Activated naive CD8-positive, alpha-beta T cell treated with anti-CD3 and anti-CD28 coated beads, Interleukin-2, amount 10 ng/mL, durations not matched to agents 7 days and 5 days (primary cell): ENCODE results near the gene GPR62. TPM values are rescaled to one million over a fixed set of nuclear protein-coding genes. Genes with fewer than 3 reads are reported as not detected.
"Not testable (repeated sequence)": the region's sequence is repeated elsewhere in the genome, so short reads cannot be mapped to it uniquely, and the experiment has no call there.

Experiments used
- ATAC-seq: fragments of 150-1000 bp; cut with Tn5 transposase; one replicate; pipeline ENCODE4 v1.10.0; 2021; ENCODE audit warnings: low read depth, moderate library complexity
- POLR2A ChIA-PET: fragments of 350-600 bp; sonication (Branson Sonifier 250); formaldehyde crosslinking; loops from one replicate; lab custom pipeline; 2021; ENCODE audit warnings: antibody characterized with exemption; lab: Charles Lee
- DNase-seq: peaks from one replicate; pipeline ENCODE4 v3.0.0; 2021
- H3K27ac Mint-ChIP-seq: one replicate; pipeline ENCODE4 v1.8.0; 2022; ENCODE audit warnings: mild to moderate bottlenecking, mixed read lengths
- H3K27me3 Mint-ChIP-seq: one replicate; pipeline ENCODE4 v1.8.0; 2022; ENCODE audit warnings: mild to moderate bottlenecking, moderate library complexity, mixed read lengths
- H3K36me3 Mint-ChIP-seq: one replicate; pipeline ENCODE4 v1.8.0; 2021; ENCODE audit warnings: mild to moderate bottlenecking, mixed read lengths
- H3K4me1 Mint-ChIP-seq: one replicate; pipeline ENCODE4 v1.8.0; 2021; ENCODE audit warnings: mixed read lengths
- H3K4me3 Mint-ChIP-seq: one replicate; pipeline ENCODE4 v1.8.0; 2022; ENCODE audit warnings: mild to moderate bottlenecking, moderate library complexity, mixed read lengths
- H3K9me3 Mint-ChIP-seq: one replicate; pipeline ENCODE4 v1.8.0; 2021; ENCODE audit warnings: mixed read lengths
- total RNA-seq, 2 experiments: library from RNA; stranded (reverse); gene quantifications; one replicate each; pipeline ENCODE4 v1.2.3, GENCODE V29; 2021

Gene GPR62
- total RNA-seq, 2 experiments from 2014 or later, result not detected

DNA sequence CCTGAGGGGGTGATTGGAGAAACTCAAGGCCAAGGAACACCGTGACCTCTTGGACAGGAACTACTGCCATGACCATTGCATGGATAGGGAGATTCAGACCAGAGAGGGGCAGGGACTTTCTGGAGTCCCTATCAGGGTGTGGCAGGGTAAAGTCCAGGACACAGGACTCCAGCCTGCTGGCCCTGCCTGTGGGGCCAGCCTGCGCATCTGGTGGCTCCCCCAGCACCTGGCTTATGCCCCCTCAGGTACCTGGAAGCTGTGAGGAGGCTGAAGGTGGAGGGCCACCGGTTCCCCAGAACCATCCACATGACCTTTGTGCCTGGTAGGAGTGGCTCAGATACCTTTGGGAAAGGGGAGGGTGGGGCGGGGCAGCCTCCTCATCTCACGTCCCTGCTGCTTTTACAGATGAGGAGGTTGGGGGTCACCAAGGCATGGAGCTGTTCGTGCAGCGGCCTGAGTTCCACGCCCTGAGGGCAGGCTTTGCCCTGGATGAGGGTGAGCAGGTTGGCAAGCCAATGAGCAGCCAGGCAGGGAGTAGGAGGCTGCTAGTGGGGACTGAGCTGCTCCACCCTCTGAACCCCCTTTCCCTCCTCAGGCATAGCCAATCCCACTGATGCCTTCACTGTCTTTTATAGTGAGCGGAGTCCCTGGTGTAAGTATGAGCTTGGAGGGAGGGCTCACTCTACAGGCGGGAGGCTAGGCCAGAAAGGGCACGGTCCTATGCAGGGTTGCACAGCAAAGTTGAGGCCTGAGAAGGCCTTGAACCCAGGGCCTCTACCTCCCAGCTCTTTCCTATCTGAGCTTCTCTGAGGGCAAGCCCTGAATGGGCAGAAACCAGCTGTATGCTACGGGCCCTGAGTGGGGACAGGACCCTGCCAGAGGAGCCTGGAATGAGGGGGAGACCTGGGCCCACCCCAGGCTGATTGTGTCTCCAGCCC lies 31.1 kb downstream of the GPR62 start:
- POLR2A ChIA-PET, result interaction anchor here (0.6 kb wide), 2 partner anchors 10 kb away, joined by 3 read pairs; partner anchors contain the start of gene RPL29
- H3K4me1 Mint-ChIP-seq, result peaks cover 17% of the 10 kb centered on the region
- ATAC-seq (no peak), DNase-seq (no peak)
- H3K27ac Mint-ChIP-seq, result peak overlapping the region; percentile 49
- H3K27me3 Mint-ChIP-seq, result no peaks in the 10 kb centered on the region
- H3K9me3 Mint-ChIP-seq, result no peaks in the 10 kb centered on the region
- peaks cover 2% of the 10 kb centered on the region for H3K36me3 Mint-ChIP-seq
- no peak overlapping the region for H3K4me3 Mint-ChIP-seq

DNA sequence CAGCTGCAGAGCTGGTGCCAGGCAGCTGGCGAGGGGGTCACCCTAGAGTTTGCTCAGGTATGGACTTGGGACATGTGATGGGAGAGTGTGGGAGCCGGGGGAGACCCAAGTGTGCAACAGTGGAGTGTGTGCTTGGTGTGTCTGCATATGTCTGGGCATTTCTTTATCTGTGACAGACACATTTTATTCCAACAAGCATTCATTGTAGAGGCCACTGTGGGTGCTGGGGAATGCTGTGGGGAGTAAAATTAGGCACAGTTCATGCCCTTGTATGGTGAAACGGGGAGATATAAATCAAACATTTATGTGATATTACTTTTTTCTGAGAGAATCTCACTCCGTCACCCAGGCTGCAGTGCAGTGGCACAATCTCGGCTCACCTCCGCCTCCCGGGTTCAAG lies 32.4 kb downstream of the GPR62 start:
- H3K4me1 Mint-ChIP-seq, result peaks cover 14% of the 10 kb centered on the region
- ATAC-seq, result no peak
- peak overlapping the region; percentile 21 for H3K27ac Mint-ChIP-seq
- POLR2A ChIA-PET, result no interaction called here
- no peaks in the 10 kb centered on the region for H3K9me3 Mint-ChIP-seq
- H3K4me3 Mint-ChIP-seq, result no peak overlapping the region
- DNase-seq, result no peak
- H3K36me3 Mint-ChIP-seq, result peaks cover 5% of the 10 kb centered on the region
- H3K27me3 Mint-ChIP-seq, result no peaks in the 10 kb centered on the region

DNA sequence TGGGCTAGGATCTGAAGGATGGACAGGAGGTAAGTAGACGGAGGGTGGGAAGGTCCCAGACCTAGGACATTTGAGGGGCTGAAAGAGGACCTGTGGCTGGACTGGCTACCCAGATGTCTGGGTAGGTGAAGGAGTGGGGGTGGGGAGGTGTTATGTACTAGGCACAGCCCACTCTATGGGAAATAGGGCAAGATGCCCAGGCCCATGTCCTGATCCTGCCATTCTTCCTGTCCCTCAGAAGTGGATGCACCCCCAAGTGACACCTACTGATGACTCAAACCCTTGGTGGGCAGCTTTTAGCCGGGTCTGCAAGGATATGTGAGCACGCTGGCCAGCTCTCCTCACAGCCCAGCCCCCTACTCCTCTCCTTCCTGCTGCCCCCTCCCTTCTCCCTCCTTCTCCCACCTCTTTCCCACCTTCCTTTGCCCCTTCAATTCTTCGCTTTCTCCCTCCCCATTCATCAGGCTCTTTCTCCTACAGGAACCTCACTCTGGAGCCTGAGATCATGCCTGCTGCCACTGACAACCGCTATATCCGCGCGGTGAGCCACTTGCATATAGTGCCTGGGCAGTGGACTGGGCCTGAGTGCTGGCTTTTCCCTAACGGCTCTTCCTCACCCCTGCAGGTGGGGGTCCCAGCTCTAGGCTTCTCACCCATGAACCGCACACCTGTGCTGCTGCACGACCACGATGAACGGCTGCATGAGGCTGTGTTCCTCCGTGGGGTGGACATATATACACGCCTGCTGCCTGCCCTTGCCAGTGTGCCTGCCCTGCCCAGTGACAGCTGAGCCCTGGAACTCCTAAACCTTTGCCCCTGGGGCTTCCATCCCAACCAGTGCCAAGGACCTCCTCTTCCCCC lies 33.3 kb downstream of the GPR62 start:
- no peak for DNase-seq
- no peaks in the 10 kb centered on the region for H3K9me3 Mint-ChIP-seq
- POLR2A ChIA-PET, result no interaction called here
- no peak overlapping the region for H3K4me3 Mint-ChIP-seq
- peak overlapping the region; percentile 21 for H3K27ac Mint-ChIP-seq
- no peak for ATAC-seq
- peaks cover 5% of the 10 kb centered on the region for H3K36me3 Mint-ChIP-seq
- H3K27me3 Mint-ChIP-seq, result no peaks in the 10 kb centered on the region
- H3K4me1 Mint-ChIP-seq, result peaks cover 14% of the 10 kb centered on the region

DNA sequence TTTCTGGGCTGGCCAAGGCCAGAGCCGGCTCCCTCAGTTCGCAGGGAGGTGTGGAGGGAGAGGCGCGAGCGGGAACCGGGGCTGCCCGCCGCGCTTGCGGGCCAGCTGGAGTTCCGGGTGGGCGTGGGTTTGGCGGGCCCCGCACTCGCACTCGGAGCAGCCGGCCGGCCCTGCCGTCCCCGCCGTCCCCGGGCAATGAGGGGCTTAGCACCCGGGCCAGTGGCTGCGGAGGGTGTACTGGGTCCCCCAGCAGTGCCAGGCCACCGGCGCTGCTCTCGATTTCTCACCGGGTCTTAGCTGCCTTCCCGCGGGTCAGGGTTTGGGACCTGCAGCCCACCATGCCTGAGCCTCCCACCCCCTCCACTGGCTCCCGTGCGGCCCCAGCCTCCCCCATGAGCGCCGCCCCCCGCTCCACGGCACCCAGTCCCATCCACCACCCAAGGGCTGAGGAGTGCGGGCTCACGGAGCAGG lies 35.4 kb downstream of the GPR62 start:
- POLR2A ChIA-PET, result interaction anchor here (1.3 to 2.7 kb wide), 2 partner anchors 7 to 164 kb away, joined by 3 to 26 read pairs; partner anchors contain the start of genes ACY1 and POC1A
- not testable (repeated sequence) for H3K27me3 Mint-ChIP-seq, H3K4me3 Mint-ChIP-seq, DNase-seq, H3K9me3 Mint-ChIP-seq, H3K27ac Mint-ChIP-seq, ATAC-seq
- Mint-ChIP-seq H3K4me1 (peaks cover 23% of the 10 kb centered on the region), H3K36me3 (peaks cover 20% of the 10 kb centered on the region)

DNA sequence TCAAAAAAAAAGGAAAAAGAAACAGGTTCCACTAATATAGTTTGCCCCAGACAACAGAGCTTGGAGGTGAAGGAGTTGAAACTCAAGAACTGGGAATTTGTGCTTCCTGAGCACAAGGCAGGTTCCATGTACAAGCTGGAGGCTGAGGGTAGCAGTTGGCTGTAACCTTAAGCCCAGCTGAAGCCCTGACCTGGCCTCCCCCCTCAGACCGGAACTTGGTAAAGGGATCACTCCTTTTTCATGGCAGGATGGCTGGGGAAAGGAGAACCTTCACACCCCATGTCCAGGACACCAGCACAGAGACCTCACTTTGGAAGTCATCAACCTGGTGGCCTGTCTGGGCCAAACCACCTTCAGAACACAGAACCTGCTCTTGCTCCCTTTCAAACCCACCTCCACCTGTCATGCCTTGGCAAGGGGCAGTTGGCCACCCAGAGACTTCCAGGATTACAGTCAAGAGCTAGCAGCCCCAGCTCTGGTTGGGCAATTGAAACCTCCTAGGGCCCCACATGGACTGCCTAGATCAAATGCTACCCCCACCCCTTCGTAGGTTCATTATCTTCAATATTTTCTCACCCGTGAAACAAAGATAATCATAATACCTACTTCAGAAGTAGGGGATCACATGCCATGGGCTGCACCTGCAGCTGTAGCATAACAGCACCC lies 37.0 kb downstream of the GPR62 start:
- Mint-ChIP-seq H3K9me3 (no peaks in the 10 kb centered on the region), H3K27ac (peak overlapping the region; percentile 30), H3K4me1 (peaks cover 25% of the 10 kb centered on the region), H3K4me3 (no peak overlapping the region), H3K27me3 (peaks cover 2% of the 10 kb centered on the region), H3K36me3 (peaks cover 21% of the 10 kb centered on the region)
- POLR2A ChIA-PET, result interaction anchor here (0.7 to 2.7 kb wide), 7 partner anchors 9 to 162 kb away, joined by 3 to 26 read pairs (median 4); partner anchors contain the start of genes ABHD14B, ACY1, DUSP7 and PARP3
- DNase-seq (no peak), ATAC-seq (no peak)

DNA sequence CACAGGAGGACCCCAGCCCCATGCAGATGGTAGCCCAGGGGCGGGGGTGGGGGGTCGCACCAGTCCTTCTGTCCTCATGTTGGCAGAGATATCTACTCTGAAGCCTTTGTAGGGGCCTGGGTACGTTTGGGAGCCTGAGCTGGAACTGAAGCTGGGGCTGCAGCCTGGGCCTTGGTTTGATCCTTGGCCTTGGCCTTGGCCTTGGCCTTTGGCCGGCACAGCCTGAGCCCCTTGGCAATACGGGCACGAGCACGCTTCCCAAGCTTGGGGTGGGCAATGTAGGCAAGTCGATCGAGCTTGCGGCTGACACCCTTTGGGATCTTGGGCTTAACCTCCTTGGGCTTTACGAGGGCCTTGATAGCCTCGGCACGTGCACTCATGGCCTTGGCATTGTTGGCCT lies 38.5 kb downstream of the GPR62 start:
- H3K4me3 Mint-ChIP-seq, result peak overlapping the region; percentile 10
- not testable (repeated sequence) for DNase-seq, H3K9me3 Mint-ChIP-seq, ATAC-seq, H3K27ac Mint-ChIP-seq
- H3K36me3 Mint-ChIP-seq, result peaks cover 21% of the 10 kb centered on the region
- H3K4me1 Mint-ChIP-seq, result peaks cover 29% of the 10 kb centered on the region
- POLR2A ChIA-PET, result interaction anchor here (0.6 to 2.8 kb wide), 3 partner anchors 10 to 20 kb away, joined by 4 to 49 read pairs (median 7); partner anchors contain the start of genes ABHD14A, ABHD14B and ACY1
- H3K27me3 Mint-ChIP-seq, result peaks cover 12% of the 10 kb centered on the region

DNA sequence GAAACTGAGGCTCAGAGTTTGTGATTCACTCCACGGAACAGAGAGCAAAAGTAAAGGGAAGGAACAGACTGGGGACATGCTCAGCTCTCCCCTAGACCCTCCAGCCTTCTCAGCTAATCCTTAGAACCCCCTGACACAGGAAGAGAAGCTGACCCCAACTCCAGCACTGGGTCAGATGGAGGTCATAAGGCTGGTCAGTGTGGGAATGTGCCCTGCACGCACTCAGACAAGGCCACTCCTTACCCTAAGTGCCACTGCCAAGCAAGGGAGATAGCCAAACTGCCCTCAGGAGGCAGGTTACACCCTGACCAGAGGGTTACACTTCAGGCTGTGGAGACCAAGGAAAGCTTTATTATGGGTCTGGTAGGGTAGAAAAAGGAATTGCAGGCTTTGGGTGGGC lies 39.3 kb downstream of the GPR62 start:
- peaks cover 21% of the 10 kb centered on the region for H3K36me3 Mint-ChIP-seq
- ATAC-seq (no peak), DNase-seq (no peak)
- H3K9me3 Mint-ChIP-seq, result no peaks in the 10 kb centered on the region
- peaks cover 14% of the 10 kb centered on the region for H3K27me3 Mint-ChIP-seq
- peak overlapping the region; percentile 100 for H3K27ac Mint-ChIP-seq
- H3K4me3 Mint-ChIP-seq, result peak overlapping the region; percentile 100
- H3K4me1 Mint-ChIP-seq, result peaks cover 29% of the 10 kb centered on the region
- POLR2A ChIA-PET, result interaction anchor here (0.9 to 2.8 kb wide), 4 partner anchors 11 to 226 kb away, joined by 3 to 49 read pairs (median 14); partner anchors contain the start of genes ABHD14A, ABHD14B, ACY1 and DUSP7

DNA sequence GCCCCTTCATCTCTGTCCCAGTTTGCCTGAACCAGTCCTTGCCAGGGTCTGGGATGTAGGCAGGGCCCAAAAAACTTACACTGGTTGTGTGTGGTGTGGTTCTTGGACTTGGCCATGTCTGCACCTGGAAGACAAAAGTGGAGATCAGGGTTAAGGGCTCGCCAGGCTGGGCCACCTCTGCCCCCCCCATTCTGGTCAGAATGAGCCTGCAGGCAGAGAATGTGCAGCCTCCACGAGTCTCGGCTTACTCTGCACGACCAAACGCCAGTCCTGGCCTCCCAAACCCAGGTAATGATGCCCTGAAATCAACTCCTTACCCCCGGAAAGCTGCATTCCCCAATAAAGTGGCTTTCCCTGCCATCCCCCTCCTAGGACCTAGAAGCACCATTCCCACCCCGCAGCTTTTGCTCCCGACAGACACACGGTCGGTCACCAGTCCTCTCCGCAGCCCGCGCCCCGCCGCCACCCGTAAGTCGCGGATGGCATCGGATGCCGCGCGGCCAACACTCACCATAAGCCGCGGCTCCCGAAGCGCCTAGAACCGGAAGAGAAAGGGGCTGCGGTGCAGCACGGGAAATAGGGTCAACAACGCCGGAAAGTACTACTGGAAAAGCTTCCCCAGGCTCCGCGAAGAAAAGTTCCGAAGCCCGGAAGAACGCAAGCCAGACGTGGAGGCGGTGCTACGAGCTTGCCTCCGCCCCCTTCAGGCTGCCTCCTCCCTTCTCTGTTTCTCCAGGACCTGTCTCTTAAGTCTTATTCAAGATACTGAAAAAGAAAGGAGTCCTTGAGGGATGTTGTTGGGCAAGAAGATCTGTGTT lies 40.4 kb downstream of the GPR62 start, which contains the start of gene RPL29:
TSS of gene RPL29 (minus strand) at position 550 of the 818 bp plus-strand sequence. CDS start at position 116, 434 bp downstream.
- Mint-ChIP-seq H3K36me3 (peaks cover 21% of the 10 kb centered on the region), H3K4me3 (peak within 1 kb of the TSS; percentile 100), H3K4me1 (peaks cover 29% of the 10 kb centered on the region), H3K9me3 (no peaks in the 10 kb centered on the region), H3K27ac (peak within 1 kb of the TSS; percentile 100), H3K27me3 (peaks cover 19% of the 10 kb centered on the region)
- POLR2A ChIA-PET, result interaction anchor here (0.6 to 2.8 kb wide), 18 partner anchors 9 to 292 kb away, joined by 3 to 49 read pairs (median 4); partner anchors contain the start of genes ABHD14B, ACY1, DUSP7 and GLYCTK
- DNase-seq (peak; percentile 85), ATAC-seq (peak; percentile 91)

DNA sequence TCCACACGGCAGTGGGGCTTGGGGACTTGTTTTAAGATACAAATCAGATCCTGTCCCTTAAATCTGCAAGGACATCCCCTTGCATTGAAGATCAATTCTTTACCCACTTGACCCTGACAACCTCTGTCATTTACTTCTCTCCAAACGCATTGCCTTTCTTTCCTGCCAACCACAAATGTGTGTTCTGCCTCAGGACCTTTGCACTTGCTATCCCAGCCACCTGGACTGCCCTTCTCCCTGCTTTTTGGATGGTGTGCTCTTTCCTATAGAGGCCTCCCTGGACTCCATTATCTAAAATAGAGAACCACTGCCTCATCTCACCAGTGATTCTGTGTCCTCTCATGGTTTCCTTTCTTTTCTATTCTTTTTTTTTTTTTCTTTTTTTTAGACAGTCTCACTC lies 42.0 kb downstream of the GPR62 start:
- H3K27me3 Mint-ChIP-seq, result peaks cover 19% of the 10 kb centered on the region
- peak overlapping the region; percentile 15 for H3K4me3 Mint-ChIP-seq
- POLR2A ChIA-PET, result no interaction called here
- peaks cover 33% of the 10 kb centered on the region for H3K4me1 Mint-ChIP-seq
- no peak for DNase-seq
- peaks cover 17% of the 10 kb centered on the region for H3K36me3 Mint-ChIP-seq
- ATAC-seq, result no peak
- no peaks in the 10 kb centered on the region for H3K9me3 Mint-ChIP-seq
- H3K27ac Mint-ChIP-seq, result peak overlapping the region; percentile 47

DNA sequence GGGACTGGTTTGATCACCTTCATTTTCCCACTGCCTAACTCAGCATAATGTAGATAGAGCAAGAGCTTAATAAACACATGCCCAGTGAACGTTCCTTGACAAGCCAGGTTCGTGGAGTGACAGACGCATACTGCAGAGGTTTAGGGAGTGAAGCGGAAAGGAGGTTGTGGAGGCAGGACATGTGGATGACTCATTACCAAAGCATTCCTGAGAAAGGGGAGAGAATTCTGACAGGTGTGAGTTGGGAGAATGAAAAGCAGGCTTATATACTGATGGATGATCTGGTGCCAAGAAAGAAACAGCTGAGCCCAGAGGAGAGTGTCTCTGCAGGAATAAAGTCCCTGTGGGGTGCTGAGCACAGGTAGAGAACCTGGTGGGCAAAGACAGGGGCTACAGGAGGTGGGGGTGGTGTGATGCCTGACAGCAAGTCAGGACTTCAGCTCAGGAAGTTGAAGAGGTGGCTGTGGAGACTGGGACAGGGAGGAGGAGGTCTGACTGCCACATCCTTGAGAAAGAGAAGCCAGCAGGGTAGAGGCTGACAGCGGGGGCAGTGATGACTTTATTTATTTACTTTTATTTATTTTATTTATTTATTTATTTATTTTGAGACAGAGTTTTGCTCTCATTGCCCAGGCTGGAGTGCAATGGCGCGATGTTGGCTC lies 42.9 kb downstream of the GPR62 start:
- peaks cover 16% of the 10 kb centered on the region for H3K36me3 Mint-ChIP-seq
- ATAC-seq (no peak), DNase-seq (no peak)
- peaks cover 30% of the 10 kb centered on the region for H3K4me1 Mint-ChIP-seq
- H3K9me3 Mint-ChIP-seq, result no peaks in the 10 kb centered on the region
- no peak overlapping the region for H3K4me3 Mint-ChIP-seq
- H3K27ac Mint-ChIP-seq, result peak overlapping the region; percentile 62
- H3K27me3 Mint-ChIP-seq, result peaks cover 20% of the 10 kb centered on the region
- POLR2A ChIA-PET, result interaction anchor here (0.7 kb wide), 1 partner anchor 15 kb away, joined by 4 read pairs; the partner anchor contains the start of gene ACY1

DNA sequence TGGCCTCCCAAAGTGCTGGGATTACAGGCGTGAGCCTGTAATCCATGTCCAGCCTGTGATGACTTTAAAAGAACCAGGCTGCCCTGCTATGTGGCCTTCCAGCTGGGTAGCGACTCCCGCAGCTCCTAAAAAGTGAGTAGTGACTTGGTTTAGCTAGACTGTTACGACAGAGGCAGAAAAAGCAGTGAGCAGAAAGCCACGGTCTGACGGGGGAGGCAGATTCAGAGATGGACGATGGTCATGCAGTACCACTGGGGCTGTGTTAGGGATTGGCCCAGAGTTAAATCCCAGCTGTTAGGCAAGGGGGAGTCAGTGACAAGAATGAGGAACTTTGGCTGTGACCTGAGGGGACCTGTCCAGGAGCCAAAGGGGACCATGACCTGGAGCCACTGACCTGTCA lies 43.6 kb downstream of the GPR62 start:
- Mint-ChIP-seq H3K4me3 (no peak overlapping the region), H3K27me3 (peaks cover 20% of the 10 kb centered on the region), H3K9me3 (no peaks in the 10 kb centered on the region), H3K36me3 (peaks cover 16% of the 10 kb centered on the region), H3K27ac (no peak overlapping the region), H3K4me1 (peaks cover 25% of the 10 kb centered on the region)
- ATAC-seq (no peak), DNase-seq (no peak)
- POLR2A ChIA-PET, result interaction anchor here (0.7 kb wide), 1 partner anchor 15 kb away, joined by 4 read pairs; the partner anchor contains the start of gene ACY1
